Memory B cell (primary cell): ENCODE results near the gene AIMP2.
A peak's percentile ranks its signal among the peaks of the same experiment; 100 is the strongest.

Source experiments
- ATAC-seq: fragments of 150-1000 bp; cut with Tn5 transposase; 2 replicates; pipeline ENCODE4 v1.10.0; 2021; ENCODE audit warnings: low read depth, mild to moderate bottlenecking, moderate library complexity
- DNase-seq, 2 donors: peaks; one replicate each; pipeline ENCODE4 v3.0.0; 2022; ENCODE audit warnings: low spot score in 2 of 2
- H3K27ac Mint-ChIP-seq: one replicate; pipeline ENCODE4 v1.8.0; 2022; ENCODE audit warnings: mild to moderate bottlenecking, moderate library complexity, mixed read lengths
- H3K27me3 Mint-ChIP-seq: one replicate; pipeline ENCODE4 v1.8.0; 2022; ENCODE audit warnings: mixed read lengths
- H3K36me3 Mint-ChIP-seq: one replicate; pipeline ENCODE4 v1.8.0; 2022; ENCODE audit warnings: mild to moderate bottlenecking, mixed read lengths
- H3K4me1 Mint-ChIP-seq: one replicate; pipeline ENCODE4 v1.8.0; 2022; ENCODE audit warnings: mixed read lengths
- H3K4me3 Mint-ChIP-seq: one replicate; pipeline ENCODE4 v1.8.0; 2022; ENCODE audit warnings: mild to moderate bottlenecking, moderate library complexity, mixed read lengths
- H3K9me3 Mint-ChIP-seq: one replicate; pipeline ENCODE4 v1.8.0; 2022; ENCODE audit warnings: mixed read lengths

The AIMP2 gene

GRCh38 chr7:6015917-6016652 is 7.0 kb downstream of the AIMP2 start:
- peak overlapping the region; percentile 73 for H3K27ac Mint-ChIP-seq

GRCh38 chr7:6016653-6016966 is 7.5 kb downstream of the AIMP2 start:
- Mint-ChIP-seq H3K27ac (peak overlapping the region; percentile 73), H3K4me3 (no peak overlapping the region), H3K4me1 (peaks cover 5% of the 10 kb centered on the region), H3K36me3 (peaks cover 27% of the 10 kb centered on the region), H3K9me3 (no peaks in the 10 kb centered on the region), H3K27me3 (no peaks in the 10 kb centered on the region)
- no peak for DNase-seq
- ATAC-seq, result no peak

More at GRCh38 chr7:6015917-6016652, 7.0 kb downstream of the AIMP2 start:
- ATAC-seq (no peak), DNase-seq (no peak)
- no peaks in the 10 kb centered on the region for H3K9me3 Mint-ChIP-seq
- peaks cover 9% of the 10 kb centered on the region for H3K4me1 Mint-ChIP-seq
- H3K4me3 Mint-ChIP-seq, result no peak overlapping the region
- peaks cover 25% of the 10 kb centered on the region for H3K36me3 Mint-ChIP-seq
- no peaks in the 10 kb centered on the region for H3K27me3 Mint-ChIP-seq

- peak overlapping the region; percentile 17 for H3K27ac Mint-ChIP-seq
- H3K27me3 Mint-ChIP-seq, result no peaks in the 10 kb centered on the region
- H3K4me1 Mint-ChIP-seq, result peaks cover 5% of the 10 kb centered on the region
- H3K4me3 Mint-ChIP-seq, result no peak overlapping the region
- H3K36me3 Mint-ChIP-seq, result peaks cover 43% of the 10 kb centered on the region
- H3K9me3 Mint-ChIP-seq, result no peaks in the 10 kb centered on the region
- no peak for DNase-seq
- no peak for ATAC-seq
Measured at GRCh38 chr7:6020371-6021286, 11.6 kb downstream of the AIMP2 start.

GRCh38 chr7:6022707-6023106 is 13.6 kb downstream of the AIMP2 start:
- Mint-ChIP-seq H3K27ac (no peak overlapping the region), H3K36me3 (peaks cover 43% of the 10 kb centered on the region), H3K9me3 (no peaks in the 10 kb centered on the region), H3K4me1 (peaks cover 17% of the 10 kb centered on the region), H3K4me3 (no peak overlapping the region), H3K27me3 (no peaks in the 10 kb centered on the region)
- no peak for ATAC-seq
- no peak for DNase-seq

GRCh38 chr7:6023974-6024435 is 14.9 kb downstream of the AIMP2 start:
- peaks cover 44% of the 10 kb centered on the region for H3K36me3 Mint-ChIP-seq

GRCh38 chr7:6026011-6026819 is 17.1 kb downstream of the AIMP2 start:
- Mint-ChIP-seq H3K4me3 (peak overlapping the region; percentile 86), H3K27me3 (no peaks in the 10 kb centered on the region), H3K4me1 (peaks cover 17% of the 10 kb centered on the region), H3K27ac (peak overlapping the region; percentile 93), H3K36me3 (peaks cover 38% of the 10 kb centered on the region), H3K9me3 (no peaks in the 10 kb centered on the region)
- DNase-seq (peak; percentile 67 to 68), ATAC-seq (peak; percentile 100)

More at GRCh38 chr7:6023974-6024435, 14.9 kb downstream of the AIMP2 start:
- no peaks in the 10 kb centered on the region for H3K27me3 Mint-ChIP-seq
- ATAC-seq (no peak), DNase-seq (no peak)
- no peak overlapping the region for H3K4me3 Mint-ChIP-seq
- H3K27ac Mint-ChIP-seq, result peak overlapping the region; percentile 12
- H3K9me3 Mint-ChIP-seq, result no peaks in the 10 kb centered on the region
- peaks cover 17% of the 10 kb centered on the region for H3K4me1 Mint-ChIP-seq

GRCh38 chr7:6026820-6027311 is 17.8 kb downstream of the AIMP2 start:
- Mint-ChIP-seq H3K9me3 (no peaks in the 10 kb centered on the region), H3K4me1 (peaks cover 20% of the 10 kb centered on the region), H3K4me3 (peak overlapping the region; percentile 86), H3K36me3 (peaks cover 36% of the 10 kb centered on the region), H3K27me3 (no peaks in the 10 kb centered on the region), H3K27ac (peak overlapping the region; percentile 93)
- DNase-seq, result no peak
- peak; percentile 13 for ATAC-seq

- H3K27me3 Mint-ChIP-seq, result no peaks in the 10 kb centered on the region
- peak overlapping the region; percentile 93 for H3K27ac Mint-ChIP-seq
- H3K4me1 Mint-ChIP-seq, result peaks cover 20% of the 10 kb centered on the region
- no peaks in the 10 kb centered on the region for H3K9me3 Mint-ChIP-seq
- ATAC-seq (no peak), DNase-seq (no peak)
- no peak overlapping the region for H3K4me3 Mint-ChIP-seq
- peaks cover 30% of the 10 kb centered on the region for H3K36me3 Mint-ChIP-seq
Measured at GRCh38 chr7:6027806-6028365, 18.8 kb downstream of the AIMP2 start.

GRCh38 chr7:6028563-6028962 is 19.5 kb downstream of the AIMP2 start:
- no peak for DNase-seq
- H3K9me3 Mint-ChIP-seq, result no peaks in the 10 kb centered on the region
- no peak overlapping the region for H3K27ac Mint-ChIP-seq

GRCh38 chr7:6030988-6031387 is 21.9 kb downstream of the AIMP2 start, which contains the start of gene ANKRD61:
TSS of gene ANKRD61 (plus strand) at chr7:6031376. CDS start at chr7:6031376, 0 bp downstream.
- Mint-ChIP-seq H3K4me1 (peaks cover 15% of the 10 kb centered on the region), H3K9me3 (no peaks in the 10 kb centered on the region), H3K36me3 (peaks cover 29% of the 10 kb centered on the region), H3K4me3 (no peak within 1 kb of the TSS), H3K27me3 (no peaks in the 10 kb centered on the region), H3K27ac (peak within 1 kb of the TSS; percentile 47)
- ATAC-seq (no peak), DNase-seq (no peak)

More at GRCh38 chr7:6028563-6028962, 19.5 kb downstream of the AIMP2 start:
- Mint-ChIP-seq H3K4me1 (peaks cover 20% of the 10 kb centered on the region), H3K36me3 (peaks cover 29% of the 10 kb centered on the region), H3K27me3 (no peaks in the 10 kb centered on the region), H3K4me3 (no peak overlapping the region)
- no peak for ATAC-seq

- Mint-ChIP-seq H3K36me3 (peaks cover 28% of the 10 kb centered on the region), H3K9me3 (no peaks in the 10 kb centered on the region), H3K27ac (peak overlapping the region; percentile 47), H3K27me3 (no peaks in the 10 kb centered on the region), H3K4me3 (no peak overlapping the region), H3K4me1 (peaks cover 10% of the 10 kb centered on the region)
- no peak for ATAC-seq
- DNase-seq, result no peak
Measured at GRCh38 chr7:6031567-6031966, 22.5 kb downstream of the AIMP2 start.

GRCh38 chr7:6032167-6032566 is 23.1 kb downstream of the AIMP2 start:
- Mint-ChIP-seq H3K4me3 (no peak overlapping the region), H3K27me3 (no peaks in the 10 kb centered on the region), H3K27ac (no peak overlapping the region), H3K36me3 (peaks cover 27% of the 10 kb centered on the region), H3K4me1 (peaks cover 4% of the 10 kb centered on the region), H3K9me3 (no peaks in the 10 kb centered on the region)
- no peak for ATAC-seq
- no peak for DNase-seq

- ATAC-seq (no peak), DNase-seq (no peak)
- Mint-ChIP-seq H3K4me3 (no peak overlapping the region), H3K27me3 (no peaks in the 10 kb centered on the region), H3K9me3 (no peaks in the 10 kb centered on the region), H3K4me1 (peaks cover 3% of the 10 kb centered on the region), H3K36me3 (peaks cover 28% of the 10 kb centered on the region), H3K27ac (peak overlapping the region; percentile 31)
Measured at GRCh38 chr7:6032641-6033040, 23.6 kb downstream of the AIMP2 start.
